22Rv1 (cell line): ENCODE results near the gene RTKN.

Experiments used
- H3K27ac ChIP-seq: fragments of 450-650 bp; 2 replicates; pipeline ENCODE4 v1.5.1; 2017
- CTCF ChIP-seq: fragments of 450-650 bp; IDR thresholded peaks from 2 replicates; pipeline ENCODE4 v1.5.1; 2017; ENCODE audit warnings: mild to moderate bottlenecking
- ZFX ChIP-seq: fragments of 450-650 bp; IDR thresholded peaks from 2 replicates; pipeline ENCODE4 v1.6.1; 2017; ENCODE audit warnings: antibody characterized with exemption, borderline replicate concordance

The RTKN gene

GRCh38 chr2:74424139-74424992 lies 17.4 kb downstream of the RTKN start:
- peak overlapping the region; percentile 22; the same call in 1 of the 2 replicates for H3K27ac ChIP-seq
- TF ChIP-seq CTCF (no peak), ZFX (no peak)

GRCh38 chr2:74423231-74424095 lies 18.3 kb downstream of the RTKN start:
- no peak overlapping the region; the same call in 1 of the 2 replicates for H3K27ac ChIP-seq
- TF ChIP-seq ZFX = no peak
- TF ChIP-seq CTCF = no peak

GRCh38 chr2:74421221-74421870 lies 20.4 kb downstream of the RTKN start, which contains the start of the genes C2orf81 and WDR54:
C2orf81 (minus strand) TSS chr2:74421619; CDS start chr2:74421560, 59 bp downstream.
WDR54 (plus strand) TSS chr2:74421730; CDS start chr2:74422154, 424 bp downstream.
- peak within 1 kb of the TSS; percentile 78 for H3K27ac ChIP-seq
- TF ChIP-seq ZFX (no peak), CTCF (no peak)

GRCh38 chr2:74420443-74421103 lies 21.2 kb downstream of the RTKN start:
- H3K27ac ChIP-seq = peak overlapping the region; percentile 78

GRCh38 chr2:74420006-74420405 lies 21.7 kb downstream of the RTKN start:
- no peak overlapping the region for H3K27ac ChIP-seq
- no peak for TF ChIP-seq ZFX
- no peak for TF ChIP-seq CTCF

- TF ChIP-seq CTCF (no peak), ZFX (no peak)
- no peak overlapping the region for H3K27ac ChIP-seq
Observed at GRCh38 chr2:74419345-74419744, 22.4 kb downstream of the RTKN start.

- no peak overlapping the region for H3K27ac ChIP-seq
- TF ChIP-seq ZFX = no peak
Observed at GRCh38 chr2:74418312-74418711, 23.4 kb downstream of the RTKN start.
